Panc1 (cell line): ENCODE data around the gene TULP4. TPM values are rescaled to one million over a fixed set of nuclear protein-coding genes. Genes with fewer than 3 reads are reported as not detected.

ENCODE experiments used
- ATAC-seq: fragments of 200-7000 bp; cut with Tn5 transposase; 2 replicates; pipeline ENCODE4 v1.9.1; 2020; ENCODE audit warnings: mild to moderate bottlenecking, moderate library complexity
- BruUV-seq: library from RNA; stranded (reverse); fragments of 400-500 nt; replicated peaks from 2 replicates; lab custom pipeline; 2021; lab: Mats Ljungman, UMichigan
- CTCF ChIA-PET: fragments of 300-600 bp; sonication (Branson Sonifier 250); formaldehyde crosslinking; loops from one replicate; lab custom pipeline; 2022; ENCODE audit warnings: antibody characterized with exemption; lab: Charles Lee
- POLR2A ChIA-PET: fragments of 300-600 bp; sonication (Branson Sonifier 250); formaldehyde crosslinking; loops from one replicate; lab custom pipeline; 2022; ENCODE audit warnings: antibody characterized with exemption; lab: Charles Lee
- DNase-seq: peaks from one replicate; pipeline ENCODE4 v3.0.0-alpha.2; 2010; ENCODE audit warnings: low read depth, low spot score
- H3K27ac ChIP-seq: 2 replicates; pipeline ENCODE4 v1.5.1; 2011; ENCODE audit warnings: mild to moderate bottlenecking, low read length, inconsistent platforms
- H3K27me3 ChIP-seq: fragments of 200-500 bp; sonication (Bioruptor generic); 2 replicates; pipeline ENCODE4 v1.6.0; 2014; ENCODE audit warnings: low read length, inconsistent platforms; ENCODE audit not compliant: control insufficient read depth, insufficient read depth
- H3K36me3 ChIP-seq: fragments of 200-500 bp; sonication (Bioruptor generic); 2 replicates; pipeline ENCODE4 v1.5.1; 2014; ENCODE audit warnings: inconsistent platforms, mild to moderate bottlenecking, low read length, moderate library complexity; ENCODE audit not compliant: control insufficient read depth, insufficient read depth
- H3K4me1 ChIP-seq: 2 replicates; pipeline ENCODE4 v1.5.1; 2011; ENCODE audit warnings: inconsistent platforms, mild to moderate bottlenecking, low read length, moderate library complexity; ENCODE audit not compliant: control insufficient read depth, insufficient read depth
- H3K4me3 ChIP-seq, 2 experiments: 2 replicates each; pipeline ENCODE4 v1.5.1; 2011 to 2012; ENCODE audit warnings: low read depth in 2 of 2, low read length in 2 of 2, mild to moderate bottlenecking in 2 of 2, inconsistent platforms in 1 of 2, moderate library complexity in 1 of 2
- H3K9me3 ChIP-seq: fragments of 200-500 bp; sonication (Bioruptor generic); 2 replicates; pipeline ENCODE4 v1.5.1; 2014; ENCODE audit warnings: low read depth, mild to moderate bottlenecking, inconsistent platforms, low read length, moderate library complexity; ENCODE audit not compliant: control insufficient read depth, insufficient read depth
- CTCF ChIP-seq: fragments of 450-650 bp; IDR thresholded peaks from 2 replicates; pipeline ENCODE4 v1.5.1; 2017; ENCODE audit warnings: mild to moderate bottlenecking
- POLR2AphosphoS5 ChIP-seq: IDR thresholded peaks from 2 replicates; pipeline ENCODE4 v1.6.1; 2012; ENCODE audit warnings: mild to moderate bottlenecking, low read depth, low read length, moderate library complexity
- REST ChIP-seq, 2 experiments: IDR thresholded peaks; 2 replicates each; pipeline ENCODE4 v1.6.1; 2011 to 2012; ENCODE audit warnings: low read depth in 2 of 2, control low read depth in 1 of 2, low read length in 1 of 2, mild to moderate bottlenecking in 1 of 2, moderate library complexity in 1 of 2; ENCODE audit not compliant: insufficient read depth in 1 of 2
- SIN3A ChIP-seq: IDR thresholded peaks from 2 replicates; pipeline ENCODE4 v1.6.1; 2012; ENCODE audit warnings: low read depth, mild to moderate bottlenecking, low read length, moderate library complexity, borderline replicate concordance; ENCODE audit not compliant: insufficient read depth
- TCF7L2 ChIP-seq: IDR thresholded peaks from 2 replicates; pipeline ENCODE4 v1.6.1; 2011; ENCODE audit warnings: mild to moderate bottlenecking, low read depth, low read length, inconsistent platforms
- in situ Hi-C: cut with HindIII; loops from 2 replicates; pipeline ENCODE4 v1.10.0; 2016; ENCODE audit warnings: low sequenced_read_pairs, low pct_unique_long_range_greater_than_20kb
- intact Hi-C: fragments of 100-400 bp; cut with micrococcal nuclease; formaldehyde crosslinking; loops from one replicate; pipeline ENCODE4 v1.10.0; 2022; ENCODE audit not compliant: unreplicated experiment
- total RNA-seq: library from RNA; stranded (reverse); gene quantifications from one replicate; pipeline ENCODE4 v1.2.1, GENCODE V29; 2021; ENCODE audit not compliant: unreplicated experiment

Gene TULP4
- total RNA-seq, 1 experiment from 2014 or later: 105 TPM

- in situ Hi-C loops: no loop called here
- H3K27ac ChIP-seq: no peak overlapping the region
- ChIA-PET POLR2A (no interaction called here), CTCF (no interaction called here)
- H3K9me3 ChIP-seq: no peaks in the 10 kb centered on the region
- no peak overlapping the region for H3K4me3 ChIP-seq
- ATAC-seq (no peak), DNase-seq (no peak)
- no peaks in the 10 kb centered on the region for H3K36me3 ChIP-seq
- H3K27me3 ChIP-seq: no peaks in the 10 kb centered on the region
- no peaks in the 10 kb centered on the region for H3K4me1 ChIP-seq
- no peak for TF ChIP-seq TCF7L2
- TF ChIP-seq REST (IDR thresholded peaks at IDR 0.05; ENCODE audit: insufficient read depth in 1 of 2, low read depth in 2 of 2, low read length in 1 of 2): no peak
- no peak for TF ChIP-seq SIN3A
- no peak for TF ChIP-seq CTCF
- no peak for TF ChIP-seq POLR2AphosphoS5
- intact Hi-C loops: no loop called here
- no TSS peak for BruUV-seq
Observed at GRCh38 chr6:158264180-158264579, 48.1 kb upstream of the TULP4 start.

- in situ Hi-C loops: no loop called here
- H3K27ac ChIP-seq: no peak overlapping the region
Observed at GRCh38 chr6:158266131-158266530, 46.1 kb upstream of the TULP4 start.

More at GRCh38 chr6:158266131-158266530, 46.1 kb upstream of the TULP4 start:
- Histone ChIP-seq H3K9me3 (no peaks in the 10 kb centered on the region), H3K4me3 (no peak overlapping the region), H3K27me3 (no peaks in the 10 kb centered on the region), H3K36me3 (no peaks in the 10 kb centered on the region), H3K4me1 (no peaks in the 10 kb centered on the region)
- intact Hi-C loops: no loop called here
- no peak for TF ChIP-seq SIN3A
- TF ChIP-seq TCF7L2: no peak
- no peak for TF ChIP-seq POLR2AphosphoS5
- TF ChIP-seq REST (IDR thresholded peaks at IDR 0.05; ENCODE audit: insufficient read depth in 1 of 2, low read depth in 2 of 2, low read length in 1 of 2): no peak
- no peak for TF ChIP-seq CTCF
- no TSS peak for BruUV-seq
- DNase-seq (no peak), ATAC-seq (no peak)
- POLR2A ChIA-PET: interaction anchor here (0.6 kb wide), 1 partner anchor 247 kb away, joined by 3 read pairs; no protein-coding TSS in a partner anchor
- CTCF ChIA-PET: no interaction called here
